Type B pancreatic cell (in vitro differentiated cells): Measurements from ENCODE around the gene GGT6. TPM values are rescaled to one million over a fixed set of nuclear protein-coding genes. Genes with fewer than 3 reads are reported as not detected.
"Not testable (repeated sequence)": the region's sequence is repeated elsewhere in the genome, so short reads cannot be mapped to it uniquely, and the experiment has no call there.

ENCODE experiments used
- DNase-seq: peaks from one replicate; pipeline ENCODE4 v3.0.0; 2021; ENCODE audit warnings: mixed read lengths; ENCODE audit not compliant: unreplicated experiment; ENCODE audit errors: extremely low spot score
- H3K27ac Mint-ChIP-seq: 2 replicates; pipeline ENCODE4 v1.8.0; 2021; ENCODE audit warnings: mild to moderate bottlenecking, mixed read lengths
- H3K27me3 Mint-ChIP-seq: 2 replicates; pipeline ENCODE4 v1.8.0; 2021; ENCODE audit warnings: mixed read lengths
- H3K36me3 Mint-ChIP-seq: 2 replicates; pipeline ENCODE4 v1.8.0; 2021; ENCODE audit warnings: mixed read lengths
- H3K4me1 Mint-ChIP-seq: one replicate; pipeline ENCODE4 v1.8.0; 2021; ENCODE audit warnings: mixed read lengths; ENCODE audit not compliant: unreplicated experiment
- H3K4me3 Mint-ChIP-seq: 2 replicates; pipeline ENCODE4 v1.8.0; 2021; ENCODE audit warnings: mild to moderate bottlenecking, mixed read lengths
- H3K9me3 Mint-ChIP-seq: 2 replicates; pipeline ENCODE4 v1.8.0; 2021; ENCODE audit warnings: mixed read lengths
- CTCF ChIP-seq: fragments of 200-600 bp; sonication (generic); conservative IDR thresholded peaks from 2 replicates; pipeline ENCODE4 v1.5.0; 2021; ENCODE audit warnings: antibody characterized with exemption, mild to moderate bottlenecking
- total RNA-seq: library from RNA; stranded (reverse); gene quantifications from 2 replicates; pipeline ENCODE4 v1.2.1, GENCODE V29; 2021; ENCODE audit warnings: low replicate concordance

The GGT6 gene
- total RNA-seq, 1 donor from 2014 or later: 1.4 TPM

- H3K9me3 Mint-ChIP-seq: no peaks in the 10 kb centered on the region
- H3K4me1 Mint-ChIP-seq: peaks cover 40% of the 10 kb centered on the region
- H3K27me3 Mint-ChIP-seq: peaks cover 23% of the 10 kb centered on the region
- no peaks in the 10 kb centered on the region for H3K36me3 Mint-ChIP-seq
- no peak for TF ChIP-seq CTCF
- H3K4me3 Mint-ChIP-seq: peak overlapping the region; percentile 98
- DNase-seq: no peak
- H3K27ac Mint-ChIP-seq: peak overlapping the region; percentile 16
Measured at GRCh38 chr17:4583206-4583605, 22.8 kb upstream of the GGT6 start.

GRCh38 chr17:4582691-4583090 is 22.3 kb upstream of the GGT6 start:
- Mint-ChIP-seq H3K9me3 (no peaks in the 10 kb centered on the region), H3K36me3 (no peaks in the 10 kb centered on the region), H3K27me3 (peaks cover 23% of the 10 kb centered on the region), H3K4me3 (no peak overlapping the region), H3K4me1 (peaks cover 40% of the 10 kb centered on the region), H3K27ac (no peak overlapping the region)
- no peak for DNase-seq
- TF ChIP-seq CTCF: no peak

- no peaks in the 10 kb centered on the region for H3K9me3 Mint-ChIP-seq
- H3K27me3 Mint-ChIP-seq: peaks cover 23% of the 10 kb centered on the region
- peaks cover 40% of the 10 kb centered on the region for H3K4me1 Mint-ChIP-seq
- no peak for DNase-seq
- no peaks in the 10 kb centered on the region for H3K36me3 Mint-ChIP-seq
- no peak overlapping the region for H3K4me3 Mint-ChIP-seq
- no peak overlapping the region for H3K27ac Mint-ChIP-seq
- no peak for TF ChIP-seq CTCF
Measured at GRCh38 chr17:4582101-4582501, 21.7 kb upstream of the GGT6 start.

- Mint-ChIP-seq H3K36me3 (no peaks in the 10 kb centered on the region), H3K27ac (no peak overlapping the region), H3K9me3 (no peaks in the 10 kb centered on the region), H3K27me3 (peaks cover 12% of the 10 kb centered on the region), H3K4me1 (peaks cover 35% of the 10 kb centered on the region), H3K4me3 (no peak overlapping the region)
- no peak for DNase-seq
- TF ChIP-seq CTCF: no peak
Measured at GRCh38 chr17:4580291-4580690, 19.9 kb upstream of the GGT6 start.

GRCh38 chr17:4579678-4580077 is 19.3 kb upstream of the GGT6 start:
- no peaks in the 10 kb centered on the region for H3K36me3 Mint-ChIP-seq
- H3K4me1 Mint-ChIP-seq: peaks cover 38% of the 10 kb centered on the region
- TF ChIP-seq CTCF: no peak
- peaks cover 9% of the 10 kb centered on the region for H3K27me3 Mint-ChIP-seq
- DNase-seq: no peak
- H3K9me3 Mint-ChIP-seq: no peaks in the 10 kb centered on the region
- peak overlapping the region; percentile 74 for H3K4me3 Mint-ChIP-seq
- H3K27ac Mint-ChIP-seq: peak overlapping the region; percentile 71

- H3K4me3 Mint-ChIP-seq, H3K27ac Mint-ChIP-seq, H3K27me3 Mint-ChIP-seq, H3K36me3 Mint-ChIP-seq, H3K9me3 Mint-ChIP-seq, DNase-seq: not testable (repeated sequence)
- peaks cover 37% of the 10 kb centered on the region for H3K4me1 Mint-ChIP-seq
Measured at GRCh38 chr17:4578349-4578748, 18.0 kb upstream of the GGT6 start.
